Inflammatory macrophage treated with lipopolysaccharide for 1 hour (primary cell): ENCODE results near the gene CGB1.
"Not testable (repeated sequence)": the region's sequence is repeated elsewhere in the genome, so short reads cannot be mapped to it uniquely, and the experiment has no call there.

ENCODE experiments used
- DNase-seq, 2 donors: peaks; one replicate each; pipeline ENCODE4 v3.0.0-alpha.2; 2020 to 2022

CGB1 gene

DNA sequence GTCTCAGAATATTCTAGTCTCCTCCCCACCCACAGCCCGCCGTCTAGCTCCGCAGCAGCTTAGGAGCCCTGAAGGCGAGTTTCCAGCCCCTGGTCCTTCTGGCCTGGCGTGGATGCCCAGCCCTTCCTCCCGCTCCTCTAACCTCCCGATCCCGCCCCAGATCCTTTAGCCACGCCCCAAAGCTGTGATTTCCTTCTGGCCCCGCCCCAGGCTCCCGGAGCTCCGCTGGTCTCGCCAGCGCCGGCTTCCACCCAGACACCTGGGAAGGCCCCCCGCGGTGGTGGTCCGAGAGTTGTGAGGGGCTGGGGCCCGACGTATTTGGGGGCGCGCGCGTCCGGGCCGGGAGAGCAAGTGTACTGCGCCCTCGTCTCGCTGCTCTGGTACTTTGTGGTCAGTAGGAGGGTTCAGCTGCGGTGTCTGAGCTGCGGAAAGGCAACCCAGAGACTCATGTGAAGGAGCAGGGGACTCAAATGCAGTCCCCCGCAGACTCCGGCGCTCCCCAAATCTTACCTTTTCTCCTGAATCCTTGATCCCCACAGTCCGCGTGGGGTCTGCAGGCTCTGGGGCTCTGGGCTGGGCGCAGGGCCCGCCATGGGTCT is 21.0 kb upstream of the CGB1 start, which contains the start of gene CGB7:
TSS of gene CGB7 (minus strand) at position 114 of the 599 bp plus-strand sequence. CDS start 2,374 bp downstream, outside the sequence.
- DNase-seq: peak; percentile 29 to 72

DNA sequence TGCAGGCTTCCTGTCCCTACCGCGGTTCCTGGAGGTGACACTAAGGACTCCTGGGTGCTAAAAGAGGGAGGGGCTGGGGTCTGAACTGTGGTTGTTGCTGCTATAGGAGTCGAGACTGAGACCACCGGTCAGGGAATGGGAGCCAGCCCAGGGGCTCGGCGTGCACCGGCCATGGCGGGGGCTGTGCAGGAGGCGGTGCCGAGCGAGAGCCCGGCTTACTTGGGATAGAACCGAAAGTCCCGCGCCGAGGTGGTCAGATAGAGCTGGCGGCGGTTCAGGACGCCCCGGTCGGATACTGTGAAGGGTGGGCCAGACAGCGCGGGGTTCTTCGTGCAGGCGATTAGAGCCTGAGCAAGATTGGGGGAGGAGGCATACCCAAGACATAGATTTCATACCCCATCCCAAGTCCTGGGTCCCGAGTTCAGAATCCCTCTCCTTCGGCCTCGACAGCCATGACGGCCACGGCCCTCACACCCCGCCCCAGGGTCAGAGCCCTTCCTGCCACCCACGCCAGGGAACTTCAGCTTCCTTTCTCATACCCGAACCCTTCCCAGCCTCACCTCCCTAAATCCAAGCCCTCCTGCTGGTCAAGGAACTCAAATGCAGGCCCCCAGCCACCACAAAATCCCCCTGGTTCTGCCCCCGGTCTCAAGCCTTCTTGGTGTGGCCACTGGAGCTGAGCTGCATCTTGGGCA is 20.4 kb upstream of the CGB1 start:
- DNase-seq: peak in 1 of 2 donors; percentile 8

DNA sequence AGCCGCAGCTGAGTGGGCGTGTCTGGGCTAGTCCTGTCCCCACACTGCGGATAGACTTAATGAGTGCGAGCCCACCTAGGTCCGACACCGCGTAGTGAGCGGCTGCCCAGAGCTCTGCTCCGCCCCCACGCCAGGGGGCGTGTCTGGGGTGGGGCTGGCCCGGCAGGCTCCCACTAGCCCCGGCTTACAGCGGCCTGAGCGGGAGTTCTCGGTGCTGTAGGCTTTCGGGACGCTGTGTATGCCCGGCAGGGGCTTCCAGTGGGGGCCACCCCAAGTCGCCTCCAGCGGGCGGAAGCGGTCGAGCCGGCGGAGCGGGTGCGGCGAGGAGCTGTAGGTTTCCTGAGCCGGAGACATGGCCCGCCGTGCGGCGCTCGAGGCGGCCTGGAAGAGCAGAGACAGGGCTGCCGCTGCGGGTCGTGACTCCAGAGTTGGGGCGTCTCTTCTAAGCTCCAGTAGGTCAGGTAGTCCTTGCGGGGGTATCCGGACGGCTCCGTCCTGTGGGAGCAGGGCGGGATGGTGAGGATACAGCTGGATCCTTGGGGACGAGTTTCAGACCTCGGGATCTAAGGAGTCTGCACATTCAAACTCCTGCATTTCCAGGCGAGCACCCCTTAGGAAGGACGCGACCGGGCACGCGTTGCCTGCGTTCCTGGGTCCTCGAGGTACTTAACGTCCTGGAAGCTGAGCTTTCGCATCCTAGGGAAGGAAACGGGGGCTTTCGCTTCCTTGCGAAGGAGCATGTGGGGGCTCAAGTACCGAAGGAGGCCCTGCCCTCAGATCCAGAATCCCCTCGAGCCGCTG is 19.6 kb upstream of the CGB1 start:
- DNase-seq: peak; percentile 24 to 48

DNA sequence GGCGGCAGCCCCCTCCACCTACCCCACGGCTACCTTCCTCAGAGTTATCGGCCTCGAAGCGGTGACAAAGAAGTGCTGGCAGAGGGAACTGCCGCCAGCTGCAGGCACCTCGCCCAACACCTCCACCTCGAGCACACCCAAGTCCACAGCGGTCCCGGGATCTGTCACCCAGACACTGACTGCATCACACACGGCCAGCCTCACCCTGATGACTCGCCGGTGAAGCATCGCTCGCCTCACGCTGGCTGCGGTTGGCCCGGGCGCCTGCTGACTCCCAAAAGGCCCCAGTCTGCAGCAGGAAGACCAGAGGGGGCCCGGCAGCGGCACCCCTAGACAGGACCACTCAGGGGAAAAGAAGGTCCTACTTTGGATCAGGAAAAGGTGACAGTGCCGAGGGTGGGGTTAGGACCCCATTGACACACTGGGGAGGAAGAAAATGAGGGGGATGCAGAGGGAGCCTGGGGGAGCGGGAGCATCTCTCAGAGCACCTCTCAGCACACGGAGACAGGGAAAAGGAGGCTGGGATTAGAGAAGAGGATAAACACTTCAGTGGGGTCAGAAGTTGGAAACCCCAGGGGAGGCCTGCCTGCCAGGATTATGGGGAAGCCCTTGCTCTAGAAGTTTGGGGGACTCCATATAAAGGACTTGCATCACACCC is 13.8 kb upstream of the CGB1 start:
- not testable (repeated sequence) for DNase-seq

DNA sequence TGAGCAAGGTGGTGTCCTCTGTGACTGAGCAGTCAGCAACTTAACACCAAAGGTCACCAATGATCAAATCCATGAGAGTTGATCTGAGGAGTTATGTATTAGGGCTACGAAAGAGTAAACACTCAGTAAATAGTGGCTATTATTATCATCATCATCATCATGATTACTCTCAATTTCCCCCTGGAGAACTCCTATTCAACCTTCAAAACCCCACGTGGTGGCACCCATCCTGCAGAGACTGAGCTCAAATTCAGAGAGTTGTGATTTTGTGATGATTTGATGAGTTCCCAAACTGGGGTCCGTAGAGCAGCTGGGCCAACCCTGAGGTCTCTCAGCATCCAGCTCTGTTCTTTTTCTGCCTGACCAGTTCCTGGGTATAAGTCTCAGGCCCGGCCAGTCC is 13.1 kb upstream of the CGB1 start:
- not testable (repeated sequence) for DNase-seq

DNA sequence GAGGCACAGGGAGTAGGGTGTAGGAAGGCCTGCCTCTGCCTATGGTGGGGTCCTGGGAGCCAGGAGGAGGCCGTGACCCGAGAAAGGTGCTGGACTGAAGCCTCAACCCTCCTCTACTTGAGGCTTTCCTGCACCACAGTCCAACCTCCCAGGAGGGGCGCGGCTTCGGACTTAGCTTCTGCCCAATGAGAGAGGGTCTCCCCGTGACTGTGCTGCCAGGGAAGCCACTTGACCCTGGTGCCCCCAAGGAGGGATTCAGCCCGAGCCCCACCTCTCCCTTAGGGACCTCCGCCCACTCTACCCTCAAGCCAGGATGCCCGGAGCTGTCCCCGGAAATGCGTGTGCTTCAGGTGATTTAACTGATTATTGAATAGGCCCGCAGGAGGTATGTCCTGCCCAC is 12.3 kb upstream of the CGB1 start, which contains the start of gene CGB8:
TSS of gene CGB8 (minus strand) at position 101 of the 400 bp plus-strand sequence. CDS start 372 bp downstream, outside the sequence.
- DNase-seq: not testable (repeated sequence)

DNA sequence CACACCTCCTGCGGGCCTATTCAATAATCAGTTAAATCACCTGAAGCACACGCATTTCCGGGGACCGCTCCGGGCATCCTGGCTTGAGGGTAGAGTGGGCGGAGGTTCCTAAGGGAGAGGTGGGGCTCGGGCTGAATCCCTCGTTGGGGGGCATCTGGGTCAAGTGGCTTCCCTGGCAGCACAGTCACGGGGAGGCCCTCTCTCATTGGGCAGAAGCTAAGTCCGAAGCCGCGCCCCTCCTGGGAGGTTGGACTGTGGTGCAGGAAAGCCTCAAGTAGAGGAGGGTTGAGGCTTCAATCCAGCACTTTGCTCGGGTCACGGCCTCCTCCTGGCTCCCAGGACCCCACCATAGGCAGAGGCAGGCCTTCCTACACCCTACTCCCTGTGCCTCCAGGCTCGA is 6.9 kb upstream of the CGB1 start, which contains the start of gene CGB5:
TSS of gene CGB5 (plus strand) at position 301 of the 400 bp plus-strand sequence. CDS start 362 bp downstream, outside the sequence.
- not testable (repeated sequence) for DNase-seq

DNA sequence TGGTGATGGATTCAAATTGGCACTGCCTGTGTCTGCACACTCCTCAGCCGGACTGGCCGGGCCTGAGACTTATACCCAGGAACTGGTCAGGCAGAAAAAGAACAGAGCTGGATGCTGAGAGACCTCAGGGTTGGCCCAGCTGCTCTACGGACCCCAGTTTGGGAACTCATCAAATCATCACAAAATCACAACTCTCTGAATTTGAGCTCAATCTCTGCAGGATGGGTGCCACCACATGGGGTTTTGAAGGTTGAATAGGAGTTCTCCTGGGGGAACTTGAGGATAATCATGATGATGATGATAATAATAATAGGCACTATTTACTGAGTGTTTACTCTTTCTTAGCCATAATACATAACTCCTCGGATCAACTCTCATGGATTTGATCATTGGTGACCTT is 6.0 kb upstream of the CGB1 start:
- not testable (repeated sequence) for DNase-seq

DNA sequence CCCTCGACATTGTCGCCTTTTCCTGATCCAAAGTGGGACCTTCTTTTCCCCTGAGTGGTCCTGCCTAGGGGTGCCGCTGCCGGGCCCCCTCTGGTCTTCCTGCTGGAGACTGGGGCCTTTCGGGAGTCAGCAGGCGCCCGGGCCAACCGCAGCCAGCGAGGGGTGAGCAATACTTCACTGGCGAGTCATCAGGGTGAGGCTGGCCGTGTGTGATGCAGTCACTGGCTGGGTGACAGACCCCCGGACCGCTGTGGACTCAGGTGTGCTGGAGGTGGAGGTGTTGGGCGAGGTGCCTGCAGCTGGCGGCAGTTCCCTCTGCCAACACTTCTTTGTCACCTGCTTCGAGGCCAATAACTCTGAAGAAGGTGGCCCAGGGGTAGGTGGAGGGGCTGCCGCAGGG is 5.5 kb upstream of the CGB1 start:
- DNase-seq: no peak

DNA sequence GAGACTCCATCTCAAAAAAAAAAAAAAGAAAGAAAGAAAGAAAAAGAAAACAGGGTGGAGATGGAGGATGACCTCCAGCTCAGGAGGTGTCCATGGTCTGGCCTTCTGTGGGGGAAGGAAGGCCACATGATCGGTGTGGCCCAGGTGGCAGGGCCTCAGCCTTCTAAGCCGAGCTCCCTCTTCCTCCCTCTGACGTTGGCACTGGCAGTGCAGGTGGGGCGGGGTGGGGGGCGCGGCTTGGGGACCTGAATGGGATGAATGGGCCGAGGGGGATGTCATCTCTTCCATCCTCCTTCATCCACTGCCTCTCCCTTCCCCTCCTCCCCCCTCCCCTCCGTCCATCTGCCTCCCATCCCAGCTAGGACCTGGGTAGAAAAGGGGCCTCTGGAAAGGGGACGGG is 3.0 kb upstream of the CGB1 start:
- not testable (repeated sequence) for DNase-seq

DNA sequence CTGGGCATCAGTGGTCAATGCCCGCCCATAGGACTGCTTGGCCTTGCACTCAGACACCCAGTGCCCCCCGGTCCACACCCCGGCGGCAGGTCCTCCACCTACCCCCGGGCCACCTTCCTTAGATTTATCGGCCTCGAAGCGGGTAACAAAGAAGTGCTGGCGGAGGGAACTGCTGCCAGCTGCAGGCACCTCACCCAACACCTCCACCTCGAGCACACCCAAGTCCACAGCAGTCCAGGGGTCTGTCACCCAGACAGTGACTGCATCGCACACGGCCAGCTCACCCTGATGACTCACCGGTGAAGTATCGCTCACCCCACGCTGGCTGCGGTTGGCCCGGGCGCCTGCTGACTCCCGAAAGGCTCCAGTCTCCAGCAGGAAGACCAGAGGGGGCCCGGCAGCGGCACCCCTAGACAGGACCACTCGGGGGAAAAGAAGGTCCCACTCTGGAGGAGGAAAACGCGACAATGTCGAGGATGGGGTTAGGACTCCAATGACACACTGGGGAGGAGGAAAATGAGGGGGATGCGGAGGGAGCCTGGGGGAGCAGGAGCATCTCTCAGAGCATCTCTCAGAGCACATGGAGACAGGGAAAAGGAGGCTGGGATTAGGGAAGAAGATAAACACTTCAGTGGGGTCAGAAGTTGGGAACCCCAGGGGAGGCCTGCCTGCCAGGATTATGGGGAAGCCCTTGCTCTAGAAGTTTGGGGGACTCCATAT is 2.0 kb upstream of the CGB1 start:
- DNase-seq: not testable (repeated sequence)

DNA sequence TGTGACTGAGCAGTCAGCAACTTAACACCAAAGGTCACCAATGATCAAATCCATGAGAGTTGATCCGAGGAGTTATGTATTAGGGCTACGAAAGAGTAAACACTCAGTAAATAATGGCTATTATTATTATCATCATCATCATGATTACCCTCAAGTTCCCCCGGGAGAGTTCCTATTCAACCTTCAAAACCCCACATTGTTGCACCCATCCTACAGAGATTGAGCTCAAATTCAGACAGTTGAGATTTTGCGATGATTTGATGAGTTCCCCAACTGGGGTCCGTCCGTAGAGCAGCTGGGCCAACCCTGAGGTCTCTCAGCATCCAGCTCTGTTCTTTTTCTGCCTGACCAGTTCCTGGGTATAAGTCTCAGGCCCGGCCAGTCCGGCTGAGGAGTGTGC is 1.4 kb upstream of the CGB1 start:
- not testable (repeated sequence) for DNase-seq

DNA sequence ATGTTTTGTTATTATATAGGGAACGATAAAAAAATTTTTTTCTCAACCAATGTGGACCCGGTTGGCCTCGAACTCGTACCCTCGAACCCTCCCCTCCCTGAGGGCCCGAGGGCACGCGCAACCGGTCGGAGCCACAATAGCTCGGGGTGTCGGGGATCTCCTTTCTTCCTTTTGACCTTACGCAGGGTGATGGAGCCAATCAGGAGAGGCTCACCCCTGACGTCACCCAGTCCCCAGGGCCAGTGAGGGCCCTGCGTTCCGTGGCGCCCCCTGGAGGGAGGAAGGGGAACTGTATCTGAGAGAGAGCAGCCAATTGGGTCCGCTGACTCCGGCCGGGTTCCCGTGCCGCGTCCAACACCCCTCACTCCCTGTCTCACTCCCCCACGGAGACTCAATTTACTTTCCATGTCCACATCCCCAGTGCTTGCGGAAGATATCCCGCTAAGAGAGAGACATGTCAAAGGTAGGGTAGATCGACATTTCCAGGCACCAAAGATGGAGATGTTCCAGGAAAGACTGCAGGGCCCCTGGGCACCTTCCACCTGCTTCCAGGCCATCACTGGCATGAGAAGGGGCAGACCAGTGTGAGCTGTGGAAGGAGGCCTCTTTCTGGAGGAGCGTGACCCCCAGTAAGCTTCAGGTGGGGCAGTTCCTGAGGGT is 4.9 kb downstream of the CGB1 start, which contains the start of gene CGB2:
TSS of gene CGB2 (plus strand) at position 249 of the 660 bp plus-strand sequence. CDS start at position 455, 206 bp downstream.
- DNase-seq: peak; percentile 17 to 30

DNA sequence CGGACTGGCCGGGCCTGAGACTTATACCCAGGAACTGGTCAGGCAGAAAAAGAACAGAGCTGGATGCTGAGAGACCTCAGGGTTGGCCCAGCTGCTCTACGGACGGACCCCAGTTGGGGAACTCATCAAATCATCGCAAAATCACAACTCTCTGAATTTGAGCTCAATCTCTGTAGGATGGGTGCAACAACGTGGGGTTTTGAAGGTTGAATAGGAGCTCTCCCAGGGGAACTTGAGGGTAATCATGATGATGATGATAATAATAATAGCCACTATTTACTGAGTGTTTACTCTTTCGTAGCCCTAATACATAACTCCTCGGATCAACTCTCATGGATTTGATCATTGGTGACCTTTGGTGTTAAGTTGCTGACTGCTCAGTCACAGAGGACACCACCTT is 6.4 kb downstream of the CGB1 start:
- DNase-seq: not testable (repeated sequence)

DNA sequence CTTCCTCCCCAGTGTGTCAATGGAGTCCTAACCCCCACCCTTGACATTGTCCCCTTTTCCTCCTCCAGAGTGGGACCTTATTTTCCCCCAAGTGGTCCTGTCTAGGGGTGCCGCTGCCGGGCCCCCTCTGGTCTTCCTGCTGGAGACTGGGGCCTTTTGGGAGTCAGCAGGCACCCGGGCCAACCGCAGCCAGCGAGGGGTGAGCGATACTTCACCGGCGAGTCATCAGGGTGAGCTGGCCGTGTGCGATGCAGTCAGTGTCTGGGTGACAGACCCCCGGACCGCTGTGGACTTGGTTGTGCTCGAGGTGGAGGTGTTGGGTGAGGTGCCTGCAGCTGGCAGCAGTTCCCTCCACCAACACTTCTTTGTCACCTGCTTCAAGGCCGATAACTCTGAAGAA is 6.9 kb downstream of the CGB1 start:
- DNase-seq: not testable (repeated sequence)

DNA sequence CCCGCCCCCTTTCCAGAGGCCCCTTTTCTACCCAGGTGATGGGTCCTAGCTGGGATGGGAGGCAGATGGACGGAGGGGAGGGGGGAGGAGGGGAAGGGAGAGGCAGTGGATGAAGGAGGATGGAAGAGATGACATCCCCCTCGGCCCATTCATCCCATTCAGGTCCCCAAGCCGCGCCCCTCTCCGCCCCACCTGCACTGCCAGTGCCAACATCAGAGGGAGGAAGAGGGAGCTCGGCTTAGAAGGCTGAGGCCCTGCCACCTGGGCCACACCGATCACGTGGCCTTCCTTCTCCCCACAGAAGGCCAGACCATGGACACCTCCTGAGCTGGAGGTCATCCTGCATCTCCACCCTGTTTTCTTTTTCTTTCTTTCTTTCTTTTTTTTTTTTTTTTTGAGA is 8.0 kb downstream of the CGB1 start:
- not testable (repeated sequence) for DNase-seq

DNA sequence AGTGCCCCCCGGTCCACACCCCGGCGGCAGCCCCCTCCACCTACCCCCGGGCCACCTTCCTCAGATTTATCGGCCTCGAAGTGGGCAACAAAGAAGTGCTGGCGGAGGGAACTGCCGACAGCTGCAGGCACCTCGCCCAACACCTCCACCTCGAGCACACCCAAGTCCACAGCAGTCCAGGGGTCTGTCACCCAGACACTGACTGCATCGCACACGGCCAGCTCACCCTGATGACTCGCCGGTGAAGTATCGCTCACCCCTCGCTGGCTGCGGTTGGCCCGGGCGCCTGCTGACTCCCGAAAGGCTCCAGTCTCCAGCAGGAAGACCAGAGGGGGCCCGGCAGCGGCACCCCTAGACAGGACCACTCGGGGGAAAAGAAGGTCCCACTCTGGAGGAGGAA is 11.1 kb downstream of the CGB1 start:
- DNase-seq: not testable (repeated sequence)

DNA sequence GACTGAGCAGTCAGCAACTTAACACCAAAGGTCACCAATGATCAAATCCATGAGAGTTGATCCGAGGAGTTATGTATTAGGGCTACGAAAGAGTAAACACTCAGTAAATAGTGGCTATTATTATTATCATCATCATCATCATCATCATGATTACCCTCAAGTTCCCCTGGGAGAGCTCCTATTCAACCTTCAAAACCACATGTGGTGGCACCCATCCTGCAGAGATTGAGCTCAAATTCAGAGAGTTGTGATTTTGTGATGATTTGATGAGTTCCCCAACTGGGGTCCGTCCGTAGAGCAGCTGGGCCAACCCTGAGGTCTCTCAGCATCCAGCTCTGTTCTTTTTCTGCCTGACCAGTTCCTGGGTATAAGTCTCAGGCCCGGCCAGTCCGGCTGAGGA is 11.6 kb downstream of the CGB1 start:
- DNase-seq: not testable (repeated sequence)

DNA sequence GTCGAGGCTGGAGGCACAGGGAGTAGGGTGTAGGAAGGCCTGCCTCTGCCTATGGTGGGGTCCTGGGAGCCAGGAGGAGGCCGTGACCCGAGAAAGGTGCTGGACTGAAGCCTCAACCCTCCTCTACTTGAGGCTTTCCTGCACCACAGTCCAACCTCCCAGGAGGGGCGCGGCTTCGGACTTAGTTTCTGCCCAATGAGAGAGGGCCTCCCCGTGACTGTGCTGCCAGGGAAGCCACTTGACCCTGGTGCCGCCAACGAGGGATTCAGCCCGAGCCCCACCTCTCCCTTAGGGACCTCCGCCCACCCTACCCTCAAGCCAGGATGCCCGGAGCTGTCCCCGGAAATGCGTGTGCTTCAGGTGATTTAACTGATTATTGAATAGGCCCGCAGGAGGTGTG is 12.5 kb downstream of the CGB1 start, which contains the start of gene CGB3:
TSS of gene CGB3 (minus strand) at position 101 of the 400 bp plus-strand sequence. CDS start 362 bp downstream, outside the sequence.
- not testable (repeated sequence) for DNase-seq

DNA sequence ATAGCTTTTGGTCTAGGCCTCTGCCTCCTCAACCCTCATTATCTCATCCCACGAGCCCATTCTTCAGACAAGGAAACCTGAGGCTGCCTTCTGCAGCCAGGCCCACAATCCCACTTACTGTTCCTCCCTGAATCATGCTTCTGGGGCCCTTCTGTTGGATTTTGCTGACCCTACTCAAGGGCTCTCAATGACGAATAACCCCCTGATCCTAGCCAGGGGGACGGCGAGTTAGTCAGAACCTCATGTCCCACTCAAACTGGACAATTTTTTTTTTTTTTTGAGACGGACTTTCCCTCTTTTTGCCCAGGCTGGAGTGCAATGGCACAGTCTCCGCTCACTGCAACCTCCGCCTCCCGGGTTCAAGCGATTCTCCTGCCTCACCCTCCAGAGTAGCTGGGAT is 14.6 kb downstream of the CGB1 start:
- peak in 1 of 2 donors; percentile 3 for DNase-seq
